HG03460 (cell line): ENCODE measurements around the gene SLC13A2.
"Not testable (repeated sequence)": the region's sequence is repeated elsewhere in the genome, so short reads cannot be mapped to it uniquely, and the experiment has no call there.

ENCODE experiments used
- ATAC-seq: cut with Tn5 transposase; IDR thresholded peaks from one replicate; pipeline ENCODE4 v1.9.1; 2021; ENCODE audit not compliant: unreplicated experiment

The SLC13A2 gene

GRCh38 chr17:28473542-28473941 lies at the start of gene SLC13A2:
TSS of gene SLC13A2 (plus strand) at chr17:28473644. CDS start at chr17:28473713, 69 bp downstream.
- ATAC-seq: no peak

- ATAC-seq: no peak
Measured at GRCh38 chr17:28425206-28425605, 48.2 kb upstream of the SLC13A2 start.

- no peak for ATAC-seq
Measured at GRCh38 chr17:28426081-28426519, 47.3 kb upstream of the SLC13A2 start.

- ATAC-seq: no peak
Measured at GRCh38 chr17:28427371-28427770, 46.1 kb upstream of the SLC13A2 start.

GRCh38 chr17:28427982-28428381 lies 45.5 kb upstream of the SLC13A2 start:
- ATAC-seq: not testable (repeated sequence)

GRCh38 chr17:28433721-28434120 lies 39.7 kb upstream of the SLC13A2 start:
- no peak for ATAC-seq

- not testable (repeated sequence) for ATAC-seq
Measured at GRCh38 chr17:28434326-28434725, 39.1 kb upstream of the SLC13A2 start.

GRCh38 chr17:28443901-28444638 lies 29.4 kb upstream of the SLC13A2 start:
- ATAC-seq: no peak

- no peak for ATAC-seq
Measured at GRCh38 chr17:28446716-28447395, 26.6 kb upstream of the SLC13A2 start.

- ATAC-seq: no peak
Measured at GRCh38 chr17:28447396-28447760, 26.1 kb upstream of the SLC13A2 start.

- no peak for ATAC-seq
Measured at GRCh38 chr17:28449859-28450258, 23.6 kb upstream of the SLC13A2 start.

GRCh38 chr17:28457890-28458289 lies 15.6 kb upstream of the SLC13A2 start:
- ATAC-seq: no peak

GRCh38 chr17:28458881-28459280 lies 14.6 kb upstream of the SLC13A2 start:
- not testable (repeated sequence) for ATAC-seq

- no peak for ATAC-seq
Measured at GRCh38 chr17:28460901-28461300, 12.5 kb upstream of the SLC13A2 start.

- no peak for ATAC-seq
Measured at GRCh38 chr17:28466001-28466400, 7.4 kb upstream of the SLC13A2 start.

GRCh38 chr17:28466521-28467048 lies 6.9 kb upstream of the SLC13A2 start:
- no peak for ATAC-seq

GRCh38 chr17:28467456-28468025 lies 5.9 kb upstream of the SLC13A2 start:
- no peak for ATAC-seq

- not testable (repeated sequence) for ATAC-seq
Measured at GRCh38 chr17:28468033-28468735, 5.3 kb upstream of the SLC13A2 start.

- peak; percentile 59 for ATAC-seq
Measured at GRCh38 chr17:28468781-28469180, 4.7 kb upstream of the SLC13A2 start.

- no peak for ATAC-seq
Measured at GRCh38 chr17:28469376-28469775, 4.1 kb upstream of the SLC13A2 start.

- no peak for ATAC-seq
Measured at GRCh38 chr17:28470266-28470913, 3.1 kb upstream of the SLC13A2 start.
